Thyroid gland (tissue), 4 donors: ENCODE data around the gene SUPT3H.

Experiments used
- POLR2A ChIP-seq, 2 donors: fragments of 450-650 bp; IDR thresholded peaks; one replicate each; pipeline ENCODE4 v1.6.1; 2017; ENCODE audit warnings: antibody characterized with exemption in 2 of 2, mild to moderate bottlenecking in 2 of 2, moderate library complexity in 1 of 2
- TF ChIP-seq, protein P1 (sequence below), 6 experiments: fragments of 200-600 bp in 3 of 6; fragments of 450-650 bp in 3 of 6; sonication (generic) in 3 of 6; IDR thresholded peaks; one replicate each; pipeline ENCODE4 v1.5.1; 2016 to 2019; ENCODE audit warnings: antibody characterized with exemption in 6 of 6, mild to moderate bottlenecking in 2 of 6, inconsistent platforms in 1 of 6, moderate library complexity in 1 of 6

DNA sequence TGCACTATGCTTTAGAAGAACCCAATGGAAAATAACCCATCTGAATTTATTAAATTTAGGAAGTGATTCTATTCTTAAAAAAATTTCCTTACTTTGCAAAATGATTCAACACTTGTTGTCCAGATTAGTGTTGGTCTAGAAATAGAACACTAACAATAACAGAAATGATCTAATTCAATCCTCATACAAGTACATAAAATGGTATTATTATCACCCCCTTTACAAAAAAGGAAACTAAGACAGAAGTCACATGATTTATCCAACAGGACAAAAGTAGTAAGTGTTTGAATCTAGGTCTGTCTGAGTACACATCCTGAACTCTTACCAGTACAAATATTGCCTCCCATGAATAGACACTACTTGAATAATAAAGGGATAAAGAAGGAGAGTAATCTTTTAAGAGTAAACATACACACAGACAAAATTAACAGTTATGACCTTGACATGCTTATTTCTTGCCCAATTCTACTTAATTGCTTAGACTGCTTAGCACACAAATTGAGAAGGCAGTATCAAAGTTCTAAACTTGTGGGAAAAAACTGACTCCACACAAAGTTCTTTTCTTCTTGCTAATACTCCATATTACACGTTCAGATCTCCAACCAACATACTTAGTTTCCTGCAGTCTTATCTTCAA is 245.0 kb downstream of the SUPT3H start:
- TF ChIP-seq, protein P1, sequence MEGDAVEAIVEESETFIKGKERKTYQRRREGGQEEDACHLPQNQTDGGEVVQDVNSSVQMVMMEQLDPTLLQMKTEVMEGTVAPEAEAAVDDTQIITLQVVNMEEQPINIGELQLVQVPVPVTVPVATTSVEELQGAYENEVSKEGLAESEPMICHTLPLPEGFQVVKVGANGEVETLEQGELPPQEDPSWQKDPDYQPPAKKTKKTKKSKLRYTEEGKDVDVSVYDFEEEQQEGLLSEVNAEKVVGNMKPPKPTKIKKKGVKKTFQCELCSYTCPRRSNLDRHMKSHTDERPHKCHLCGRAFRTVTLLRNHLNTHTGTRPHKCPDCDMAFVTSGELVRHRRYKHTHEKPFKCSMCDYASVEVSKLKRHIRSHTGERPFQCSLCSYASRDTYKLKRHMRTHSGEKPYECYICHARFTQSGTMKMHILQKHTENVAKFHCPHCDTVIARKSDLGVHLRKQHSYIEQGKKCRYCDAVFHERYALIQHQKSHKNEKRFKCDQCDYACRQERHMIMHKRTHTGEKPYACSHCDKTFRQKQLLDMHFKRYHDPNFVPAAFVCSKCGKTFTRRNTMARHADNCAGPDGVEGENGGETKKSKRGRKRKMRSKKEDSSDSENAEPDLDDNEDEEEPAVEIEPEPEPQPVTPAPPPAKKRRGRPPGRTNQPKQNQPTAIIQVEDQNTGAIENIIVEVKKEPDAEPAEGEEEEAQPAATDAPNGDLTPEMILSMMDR (IDR thresholded peaks at IDR 0.05) = no peak
- no peak for TF ChIP-seq POLR2A (IDR thresholded peaks at IDR 0.05)
